Measurements from ENCODE around the gene TOR4A. TPM values are rescaled to one million over a fixed set of nuclear protein-coding genes. Genes with fewer than 3 reads are reported as not detected.
"Not testable (repeated sequence)": the region's sequence is repeated elsewhere in the genome, so short reads cannot be mapped to it uniquely, and the experiment has no call there.

TOR4A gene
- total RNA-seq, 1 experiment from 2014 or later, result under 0.01 TPM

GRCh38 chr9:137317021-137317717 lies 39.6 kb downstream of the TOR4A start:
- DNase-seq (ENCODE audit: low read depth), result no peak

- no peak for DNase-seq (ENCODE audit: low read depth)
Measured at GRCh38 chr9:137317718-137318511, 40.4 kb downstream of the TOR4A start.

- no peak for DNase-seq (ENCODE audit: low read depth)
Measured at GRCh38 chr9:137318602-137319001, 41.1 kb downstream of the TOR4A start.

GRCh38 chr9:137319011-137319738 lies 41.6 kb downstream of the TOR4A start:
- DNase-seq (ENCODE audit: low read depth), result peak; percentile 39

GRCh38 chr9:137319739-137320551 lies 42.4 kb downstream of the TOR4A start:
- no peak for DNase-seq (ENCODE audit: low read depth)

GRCh38 chr9:137320555-137321384 lies 43.2 kb downstream of the TOR4A start:
- DNase-seq (ENCODE audit: low read depth), result no peak

GRCh38 chr9:137321726-137322361 lies 44.3 kb downstream of the TOR4A start:
- no peak for DNase-seq (ENCODE audit: low read depth)

GRCh38 chr9:137323531-137324331 lies 46.2 kb downstream of the TOR4A start:
- DNase-seq (ENCODE audit: low read depth), result no peak

GRCh38 chr9:137325124-137325523 lies 47.6 kb downstream of the TOR4A start:
- DNase-seq (ENCODE audit: low read depth), result no peak

GRCh38 chr9:137325799-137326198 lies 48.3 kb downstream of the TOR4A start:
- no peak for DNase-seq (ENCODE audit: low read depth)

GRCh38 chr9:137326445-137327065 lies 49.0 kb downstream of the TOR4A start:
- no peak for DNase-seq (ENCODE audit: low read depth)

GRCh38 chr9:137327641-137328550 lies 50.4 kb downstream of the TOR4A start:
- DNase-seq (ENCODE audit: low read depth), result not testable (repeated sequence)

- DNase-seq (ENCODE audit: low read depth), result not testable (repeated sequence)
Measured at GRCh38 chr9:137329590-137329989, 52.1 kb downstream of the TOR4A start.

- no peak for DNase-seq (ENCODE audit: low read depth)
Measured at GRCh38 chr9:137330689-137331088, 53.2 kb downstream of the TOR4A start.

- DNase-seq (ENCODE audit: low read depth), result no peak
Measured at GRCh38 chr9:137331929-137332328, 54.4 kb downstream of the TOR4A start.
